ENCODE results near the gene GOPC.

The GOPC gene

DNA sequence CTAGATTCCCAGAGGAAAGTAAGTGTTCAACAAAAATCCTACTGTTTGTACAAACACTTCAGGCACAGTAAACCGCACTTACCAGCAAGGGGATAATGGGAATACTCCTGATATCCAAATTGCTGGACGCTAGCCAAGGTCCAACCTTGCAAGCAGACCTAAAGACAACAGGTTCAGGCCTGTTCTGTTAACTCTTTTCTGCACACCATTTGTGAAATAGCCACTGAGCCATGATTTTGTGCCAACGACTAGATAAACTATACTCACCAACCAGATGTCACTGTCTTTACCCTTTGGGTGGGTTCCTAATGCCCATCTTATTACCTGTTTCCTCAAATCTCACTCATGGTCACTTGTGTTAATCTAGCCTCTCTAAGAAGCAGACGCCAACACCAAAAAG is 43.5 kb downstream of the GOPC start:
- H3K4me1 ChIP-seq (ENCODE audit: insufficient read depth, poor library complexity, severe bottlenecking) = peaks cover 30% of the 10 kb centered on the region
- H3K4me3 ChIP-seq (ENCODE audit: severe bottlenecking) = no peak overlapping the region
- peaks cover 61% of the 10 kb centered on the region for H3K36me3 ChIP-seq (ENCODE audit: low read depth)
- no peaks in the 10 kb centered on the region for H3K9me3 ChIP-seq (ENCODE audit: severe bottlenecking)
- H3K27me3 ChIP-seq (ENCODE audit: insufficient read depth, poor library complexity, severe bottlenecking) = no peaks in the 10 kb centered on the region
- no peak; the same call in 2 of the 3 replicates for ATAC-seq (ENCODE audit: low read depth)
- no peak for DNase-seq (ENCODE audit: low spot score)
- H3K27ac ChIP-seq (ENCODE audit: poor library complexity, severe bottlenecking) = peak overlapping the region; percentile 33
- TF ChIP-seq CTCF (IDR thresholded peaks at IDR 0.05; ENCODE audit: poor library complexity, severe bottlenecking) = no peak

DNA sequence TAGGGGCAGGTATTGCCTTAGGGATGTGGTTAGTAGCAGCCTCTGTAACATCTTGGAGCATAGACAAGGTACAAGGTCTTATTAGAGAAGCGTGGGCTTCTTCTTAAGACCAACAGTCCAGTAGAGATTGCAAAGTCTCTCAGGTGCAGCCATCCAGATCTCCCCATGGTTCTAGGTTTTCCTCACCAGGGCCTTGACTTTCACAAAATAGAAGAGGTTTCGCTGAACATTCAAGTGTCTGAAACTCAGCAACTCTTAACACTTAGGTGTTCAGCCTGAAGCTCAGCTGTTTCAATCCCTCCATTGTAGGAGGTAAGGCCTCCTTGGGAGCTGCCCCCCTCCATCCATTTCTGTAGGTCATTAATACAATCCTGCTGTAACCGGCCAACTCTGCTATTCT is 44.4 kb downstream of the GOPC start:
- no peaks in the 10 kb centered on the region for H3K27me3 ChIP-seq (ENCODE audit: insufficient read depth, poor library complexity, severe bottlenecking)
- ATAC-seq (ENCODE audit: low read depth) (peak; percentile 15; the same call in 1 of the 3 replicates), DNase-seq (ENCODE audit: low spot score) (no peak)
- TF ChIP-seq CTCF (IDR thresholded peaks at IDR 0.05; ENCODE audit: poor library complexity, severe bottlenecking) = no peak
- peaks cover 30% of the 10 kb centered on the region for H3K4me1 ChIP-seq (ENCODE audit: insufficient read depth, poor library complexity, severe bottlenecking)
- no peaks in the 10 kb centered on the region for H3K9me3 ChIP-seq (ENCODE audit: severe bottlenecking)
- peak overlapping the region; percentile 33 for H3K27ac ChIP-seq (ENCODE audit: poor library complexity, severe bottlenecking)
- peaks cover 54% of the 10 kb centered on the region for H3K36me3 ChIP-seq (ENCODE audit: low read depth)
- H3K4me3 ChIP-seq (ENCODE audit: severe bottlenecking) = no peak overlapping the region

- Histone ChIP-seq H3K4me1 (ENCODE audit: insufficient read depth, poor library complexity, severe bottlenecking) (peaks cover 30% of the 10 kb centered on the region), H3K4me3 (ENCODE audit: severe bottlenecking) (no peak overlapping the region), H3K27me3 (ENCODE audit: insufficient read depth, poor library complexity, severe bottlenecking) (no peaks in the 10 kb centered on the region), H3K9me3 (ENCODE audit: severe bottlenecking) (no peaks in the 10 kb centered on the region), H3K36me3 (ENCODE audit: low read depth) (peaks cover 35% of the 10 kb centered on the region), H3K27ac (ENCODE audit: poor library complexity, severe bottlenecking) (peak overlapping the region; percentile 95)
- TF ChIP-seq CTCF (IDR thresholded peaks at IDR 0.05; ENCODE audit: poor library complexity, severe bottlenecking) = peak; percentile 94
- ATAC-seq (ENCODE audit: low read depth) (peak; percentile 16; the same call in 1 of the 3 replicates), DNase-seq (ENCODE audit: low spot score) (no peak)
Observed at GRCh38 chr6:117555882-117556498, 46.3 kb downstream of the GOPC start.

DNA sequence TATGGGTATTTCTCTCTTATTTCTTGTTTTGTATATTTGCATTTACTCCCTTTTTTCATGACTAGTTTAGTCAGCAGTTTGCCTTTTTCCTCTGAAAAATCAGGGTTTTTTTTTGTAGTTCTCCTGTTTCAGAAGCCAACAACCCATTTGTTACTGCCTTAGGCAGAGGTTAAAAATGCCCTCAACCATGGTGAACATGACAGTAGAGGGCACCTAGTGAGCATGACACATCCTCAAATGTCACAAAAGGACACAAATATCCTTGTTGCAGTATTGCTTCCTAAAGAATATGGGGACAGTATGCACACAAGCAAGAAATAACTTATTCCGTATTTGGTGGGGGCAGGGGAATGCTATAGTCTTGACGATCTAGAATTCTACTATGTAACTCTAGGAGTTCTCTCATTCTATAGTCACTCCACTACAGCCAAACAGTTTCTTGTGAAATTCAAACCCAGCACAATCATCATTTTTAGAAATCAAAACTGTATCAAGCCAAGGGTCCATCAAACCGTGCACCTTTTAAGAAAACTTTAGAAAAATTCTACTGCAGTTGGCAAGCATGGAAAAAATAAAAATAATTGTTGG is 47.0 kb downstream of the GOPC start:
- no peak overlapping the region for H3K4me3 ChIP-seq (ENCODE audit: severe bottlenecking)
- ATAC-seq (ENCODE audit: low read depth) (peak; percentile 38; the same call in 2 of the 3 replicates), DNase-seq (ENCODE audit: low spot score) (no peak)
- peaks cover 31% of the 10 kb centered on the region for H3K36me3 ChIP-seq (ENCODE audit: low read depth)
- H3K27me3 ChIP-seq (ENCODE audit: insufficient read depth, poor library complexity, severe bottlenecking) = no peaks in the 10 kb centered on the region
- H3K27ac ChIP-seq (ENCODE audit: poor library complexity, severe bottlenecking) = peak overlapping the region; percentile 95
- H3K9me3 ChIP-seq (ENCODE audit: severe bottlenecking) = no peaks in the 10 kb centered on the region
- peaks cover 30% of the 10 kb centered on the region for H3K4me1 ChIP-seq (ENCODE audit: insufficient read depth, poor library complexity, severe bottlenecking)
- no peak for TF ChIP-seq CTCF (IDR thresholded peaks at IDR 0.05; ENCODE audit: poor library complexity, severe bottlenecking)

DNA sequence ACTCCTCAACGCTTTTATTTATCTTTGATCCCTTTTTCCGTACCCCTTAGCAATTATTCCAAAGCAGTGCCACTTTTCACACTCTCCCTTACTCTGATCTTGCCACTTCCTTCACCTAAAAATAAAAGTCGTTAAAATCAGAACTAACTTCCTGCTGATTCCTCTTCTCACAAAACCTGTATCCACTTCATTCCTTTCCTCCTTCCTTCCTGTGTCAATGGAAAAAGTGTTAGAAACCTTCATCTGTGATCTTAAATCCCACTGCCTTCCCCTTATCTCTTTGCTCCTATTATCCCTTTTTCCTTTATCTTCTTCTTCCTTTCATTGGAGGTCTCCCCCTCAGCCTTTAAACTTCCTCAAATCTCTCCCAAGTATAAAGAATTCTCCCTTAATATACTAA is 49.2 kb downstream of the GOPC start:
- DNase-seq (ENCODE audit: low spot score) = no peak
- Histone ChIP-seq H3K9me3 (ENCODE audit: severe bottlenecking) (no peaks in the 10 kb centered on the region), H3K27ac (ENCODE audit: poor library complexity, severe bottlenecking) (peak overlapping the region; percentile 95), H3K4me3 (ENCODE audit: severe bottlenecking) (no peak overlapping the region), H3K27me3 (ENCODE audit: insufficient read depth, poor library complexity, severe bottlenecking) (no peaks in the 10 kb centered on the region), H3K4me1 (ENCODE audit: insufficient read depth, poor library complexity, severe bottlenecking) (peaks cover 42% of the 10 kb centered on the region), H3K36me3 (ENCODE audit: low read depth) (peaks cover 35% of the 10 kb centered on the region)
- TF ChIP-seq CTCF (IDR thresholded peaks at IDR 0.05; ENCODE audit: poor library complexity, severe bottlenecking) = no peak
- ATAC-seq (ENCODE audit: low read depth) = no peak

All from RWPE2 (cell line).